K562 treated with DMSO at 1 percent for 4 hours (cell line): ENCODE measurements around the gene SAP30. TPM values are rescaled to one million over a fixed set of nuclear protein-coding genes. Genes with fewer than 3 reads are reported as not detected.

ENCODE experiments used
- total RNA-seq: library from RNA; unstranded; fragments of 300-600 nt; gene quantifications from 2 replicates; pipeline ENCODE4 v1.2.3, GENCODE V29; 2022; ENCODE audit not compliant: insufficient read depth

Gene SAP30
- total RNA-seq: 42.2 and 45.7 TPM in 2 replicates

GRCh38 chr4:173370477-173371291 lies at the start of gene SAP30:
Gene SAP30 (plus strand): TSS chr4:173370954. CDS start chr4:173371183, 229 bp downstream.

DNA sequence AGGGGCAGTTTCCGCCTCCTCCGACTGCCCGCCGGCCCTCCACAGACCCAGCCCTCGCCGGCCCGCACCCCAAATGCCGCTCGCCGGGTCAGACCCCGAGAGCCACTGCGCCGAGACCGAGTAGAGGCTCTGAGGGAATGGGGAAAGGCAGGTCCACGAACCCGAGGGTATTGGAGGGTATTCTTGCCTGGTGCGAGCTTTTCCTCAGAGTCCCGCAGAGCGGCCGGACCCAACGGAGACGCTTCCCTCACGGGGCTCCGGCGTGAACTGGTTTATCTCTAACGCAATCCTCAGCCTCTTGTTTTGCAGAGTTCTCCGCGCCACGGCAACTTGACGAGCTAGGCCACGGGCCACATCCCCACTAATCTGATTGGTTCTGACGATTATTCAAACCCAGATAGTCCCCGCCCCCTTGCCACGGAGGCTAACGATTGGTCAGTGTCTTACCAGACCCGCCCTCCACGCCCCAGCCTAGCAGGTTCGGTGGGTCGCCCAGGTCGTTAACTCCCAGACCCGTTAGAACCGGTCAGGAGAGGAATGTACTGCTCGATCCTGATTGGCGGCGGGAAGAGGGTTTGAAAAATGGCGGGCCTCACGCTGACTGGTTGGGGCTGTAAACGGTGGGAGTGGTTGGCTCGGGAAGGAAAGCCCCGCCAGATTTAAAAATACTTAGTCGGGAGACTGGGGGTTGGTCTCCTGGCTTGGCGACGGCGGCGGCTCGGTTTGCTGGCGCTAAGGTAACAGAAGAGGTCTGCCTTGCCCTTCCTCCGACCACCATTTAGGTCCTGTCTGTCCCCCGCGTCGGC lies 36.5 kb upstream of the SAP30 start, which contains the start of gene HMGB2:
Gene HMGB2, minus strand, starts transcription at position 274 of the 806 bp plus-strand sequence. CDS start 709 bp downstream, outside the sequence.

GRCh38 chr4:173398779-173399415 lies 28.1 kb downstream of the SAP30 start, which contains the start of gene SCRG1:
Gene SCRG1 (minus strand): TSS chr4:173399116. CDS start chr4:173391414, 7,702 bp downstream.

Other genes with a start within 250 kb of the SAP30 start
- gene GALNT7, start 202.1 kb upstream of the SAP30 start, total RNA-seq: 18.7 and 19.5 TPM in 2 replicates
- gene HMGB2, start 36.6 kb upstream of the SAP30 start, total RNA-seq: 365 and 408 TPM in 2 replicates
- not detected in 2 replicates for gene SCRG1, start 28.2 kb downstream of the SAP30 start, total RNA-seq
- gene HAND2, start 159.3 kb downstream of the SAP30 start, total RNA-seq: 0.82 and 2.6 TPM in 2 replicates